Measurements from ENCODE around the gene WBP1L. TPM values are rescaled to one million over a fixed set of nuclear protein-coding genes. Genes with fewer than 3 reads are reported as not detected.
"Not testable (repeated sequence)": the region's sequence is repeated elsewhere in the genome, so short reads cannot be mapped to it uniquely, and the experiment has no call there.

The WBP1L gene
- total and polyA plus RNA-seq, 4 donors, result 12.3 to 43.6 (median 27.6) TPM

- no peak for TF ChIP-seq JUND (IDR thresholded peaks at IDR 0.05)
- TF ChIP-seq SP1 (IDR thresholded peaks at IDR 0.05), result no peak
- no peak for TF ChIP-seq ATF3 (IDR thresholded peaks at IDR 0.05)
- TF ChIP-seq GABPA (IDR thresholded peaks at IDR 0.05 in 1 of 2, conservative IDR thresholded peaks at IDR 0.05 in 1 of 2), result no peak
- no peak for TF ChIP-seq NR2F2 (IDR thresholded peaks at IDR 0.05)
- no peak for TF ChIP-seq FOXA2 (IDR thresholded peaks at IDR 0.05)
- TF ChIP-seq EGR1 (IDR thresholded peaks at IDR 0.05; ENCODE audit: low read depth in 2 of 2), result no peak
- TF ChIP-seq MAX (IDR thresholded peaks at IDR 0.05), result no peak
Measured at GRCh38 chr10:102753718-102754117, 10.0 kb downstream of the WBP1L start (continued).

GRCh38 chr10:102757323-102757722 lies 13.6 kb downstream of the WBP1L start:
- no peak for TF ChIP-seq JUND (IDR thresholded peaks at IDR 0.05)
- no peak for TF ChIP-seq YY1 (IDR thresholded peaks at IDR 0.05)
- H3K4me1 ChIP-seq (ENCODE audit: control insufficient read depth in 4 of 4, insufficient read depth in 4 of 4, low read length in 3 of 4), result peaks cover 7 to 15% (median 12%) of the 10 kb centered on the region in 4 donors
- H3K9ac ChIP-seq (ENCODE audit: low read depth in 1 of 2, low read length in 2 of 2), result no peak overlapping the region
- peak overlapping the region in 1 of 2 donors; percentile 10 for H3K27ac ChIP-seq (ENCODE audit: low read depth in 1 of 2, low read length in 2 of 2)
- H3K27me3 ChIP-seq (ENCODE audit: control insufficient read depth in 4 of 4, insufficient read depth in 4 of 4, low read length in 3 of 4), result no peaks in the 10 kb centered on the region
- H3K9me3 ChIP-seq (ENCODE audit: control insufficient read depth in 4 of 4, low read length in 3 of 4), result no peaks in the 10 kb centered on the region
- DNase-seq (ENCODE audit: low spot score), result no peak
- no peak overlapping the region for H3K4me3 ChIP-seq (ENCODE audit: low read depth in 1 of 3, low read length in 3 of 3)
- no peaks in the 10 kb centered on the region for H3K36me3 ChIP-seq (ENCODE audit: control insufficient read depth in 4 of 4, insufficient read depth in 3 of 4, low read depth in 1 of 4, low read length in 3 of 4)
- WGBS, result 86% methylated on average over 6 of the region's 6 CpGs

GRCh38 chr10:102758240-102758932 lies 14.6 kb downstream of the WBP1L start:
- Histone ChIP-seq H3K36me3 (ENCODE audit: control insufficient read depth in 4 of 4, insufficient read depth in 3 of 4, low read depth in 1 of 4, low read length in 3 of 4) (no peaks in the 10 kb centered on the region), H3K9ac (ENCODE audit: low read depth in 1 of 2, low read length in 2 of 2) (no peak overlapping the region), H3K4me1 (ENCODE audit: control insufficient read depth in 4 of 4, insufficient read depth in 4 of 4, low read length in 3 of 4) (peaks cover 6 to 14% (median 11%) of the 10 kb centered on the region in 4 donors), H3K9me3 (ENCODE audit: control insufficient read depth in 4 of 4, low read length in 3 of 4) (no peaks in the 10 kb centered on the region), H3K27me3 (ENCODE audit: control insufficient read depth in 4 of 4, insufficient read depth in 4 of 4, low read length in 3 of 4) (no peaks in the 10 kb centered on the region), H3K4me3 (ENCODE audit: low read depth in 1 of 3, low read length in 3 of 3) (no peak overlapping the region), H3K27ac (ENCODE audit: low read depth in 1 of 2, low read length in 2 of 2) (peak overlapping the region in 1 of 2 donors; percentile 12)
- TF ChIP-seq NR2F2 (IDR thresholded peaks at IDR 0.05) (no peak), MAX (IDR thresholded peaks at IDR 0.05) (no peak), EGR1 (IDR thresholded peaks at IDR 0.05; ENCODE audit: low read depth in 2 of 2) (no peak), FOXA1 (IDR thresholded peaks at IDR 0.05) (no peak), YY1 (IDR thresholded peaks at IDR 0.05) (no peak), JUND (IDR thresholded peaks at IDR 0.05) (no peak), ZBTB33 (IDR thresholded peaks at IDR 0.05) (no peak)
- no peak for DNase-seq (ENCODE audit: low spot score)
- WGBS, result 87% methylated on average over 9 of the region's 9 CpGs

- H3K27me3 ChIP-seq (ENCODE audit: control insufficient read depth in 4 of 4, insufficient read depth in 4 of 4, low read length in 3 of 4); H3K4me3 ChIP-seq (ENCODE audit: low read depth in 1 of 3, low read length in 3 of 3); H3K36me3 ChIP-seq (ENCODE audit: control insufficient read depth in 4 of 4, insufficient read depth in 3 of 4, low read depth in 1 of 4, low read length in 3 of 4); H3K9ac ChIP-seq (ENCODE audit: low read depth in 1 of 2, low read length in 2 of 2); H3K9me3 ChIP-seq (ENCODE audit: control insufficient read depth in 4 of 4, low read length in 3 of 4); DNase-seq (ENCODE audit: low spot score): not testable (repeated sequence)
- Histone ChIP-seq H3K4me1 (ENCODE audit: control insufficient read depth in 4 of 4, insufficient read depth in 4 of 4, low read length in 3 of 4) (peaks cover 4 to 12% (median 11%) of the 10 kb centered on the region in 4 donors), H3K27ac (ENCODE audit: low read depth in 1 of 2, low read length in 2 of 2) (peak overlapping the region in 1 of 2 donors; percentile 12)
- WGBS, result 74% methylated on average over 7 of the region's 12 CpGs
Measured at GRCh38 chr10:102758933-102759262, 15.2 kb downstream of the WBP1L start.

All from liver (tissue), 9 donors.